SJCRH30 (cell line): ENCODE results near the gene DR1. TPM values are rescaled to one million over a fixed set of nuclear protein-coding genes. Genes with fewer than 3 reads are reported as not detected.
"Not testable (repeated sequence)": the region's sequence is repeated elsewhere in the genome, so short reads cannot be mapped to it uniquely, and the experiment has no call there.

ENCODE experiments used
- DNase-seq, 2 experiments: peaks; one replicate each; pipeline ENCODE4 v3.0.0-alpha.2; 2015 to 2020
- H3K27ac ChIP-seq: fragments of 250-450 bp; sonication (Bioruptor Pico); 2 replicates; pipeline ENCODE4 v1.5.1; 2020; ENCODE audit warnings: mild to moderate bottlenecking, moderate library complexity
- H3K27me3 ChIP-seq: fragments of 250-450 bp; sonication (Bioruptor Pico); 2 replicates; pipeline ENCODE4 v1.5.1; 2020; ENCODE audit warnings: mild to moderate bottlenecking, moderate library complexity
- H3K36me3 ChIP-seq: fragments of 250-450 bp; sonication (Bioruptor Pico); 2 replicates; pipeline ENCODE4 v1.5.1; 2020; ENCODE audit warnings: mild to moderate bottlenecking, moderate library complexity
- H3K4me1 ChIP-seq: fragments of 250-450 bp; sonication (Bioruptor Pico); 2 replicates; pipeline ENCODE4 v1.5.1; 2020; ENCODE audit warnings: mild to moderate bottlenecking, moderate library complexity
- H3K4me3 ChIP-seq: fragments of 250-450 bp; sonication (Bioruptor Pico); 2 replicates; pipeline ENCODE4 v1.5.1; 2020; ENCODE audit warnings: mild to moderate bottlenecking, moderate library complexity
- H3K9me3 ChIP-seq: fragments of 250-450 bp; sonication (Bioruptor Pico); replicated peaks from 2 replicates; pipeline ENCODE4 v1.5.1; 2020; ENCODE audit warnings: mild to moderate bottlenecking, moderate library complexity
- total RNA-seq: library from RNA; depleted of rRNA; stranded (reverse); fragments of >200 nt; shearing (Covaris generic); gene quantifications from 2 replicates; pipeline ENCODE4 v1.2.3, GENCODE V29; 2014; rRNA removed

The DR1 gene
- total RNA-seq, 1 experiment from 2014 or later = 61.0 TPM

DNA sequence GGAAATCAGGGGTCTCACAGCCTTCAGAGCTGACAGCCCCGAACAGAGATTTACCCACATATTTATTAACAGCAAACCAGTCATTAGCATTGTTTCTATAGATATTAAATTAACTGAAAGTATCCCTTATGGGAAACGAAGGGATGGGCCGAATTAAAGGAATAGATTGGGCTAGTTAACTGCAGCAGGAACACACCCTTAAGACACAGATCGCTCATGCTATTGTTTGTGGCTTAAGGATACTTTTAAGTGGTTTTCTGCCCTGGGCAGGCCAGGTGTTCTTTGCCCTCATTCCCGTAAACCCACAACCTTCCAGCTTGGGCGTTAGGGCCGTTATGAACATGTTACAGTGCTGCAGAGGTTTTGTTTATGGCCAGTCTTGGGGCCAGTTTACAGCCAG is 40.6 kb downstream of the DR1 start:
- H3K27me3 ChIP-seq, H3K4me1 ChIP-seq, H3K4me3 ChIP-seq, H3K36me3 ChIP-seq, H3K27ac ChIP-seq, DNase-seq: not testable (repeated sequence)
- peaks cover 10% of the 10 kb centered on the region; the same call in 1 of the 2 replicates for H3K9me3 ChIP-seq

DNA sequence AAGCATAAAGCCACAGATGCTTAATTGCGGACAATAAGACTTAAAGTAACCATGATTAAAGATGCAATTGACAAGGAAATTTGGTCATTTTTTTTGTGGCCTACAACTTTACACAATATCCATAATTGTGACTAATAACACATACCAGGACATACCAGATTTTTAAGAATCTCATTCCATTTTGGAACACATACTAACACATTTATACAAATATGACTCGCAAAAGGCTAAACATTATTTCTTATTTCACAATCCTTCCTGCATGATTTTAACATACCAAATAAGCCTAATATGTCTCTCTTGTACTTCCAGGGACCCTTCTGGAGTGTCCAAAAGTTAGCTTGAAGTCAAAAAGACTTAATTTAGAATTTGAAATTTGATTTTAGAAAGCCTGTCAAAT is 48.8 kb downstream of the DR1 start:
- no peak for DNase-seq
- Histone ChIP-seq H3K9me3 (no peaks in the 10 kb centered on the region; the same call in 1 of the 2 replicates), H3K4me3 (no peak overlapping the region), H3K27ac (no peak overlapping the region), H3K27me3 (no peaks in the 10 kb centered on the region), H3K36me3 (no peaks in the 10 kb centered on the region), H3K4me1 (no peaks in the 10 kb centered on the region)

GRCh38 chr1:93395195-93395594 is 49.5 kb downstream of the DR1 start:
- H3K36me3 ChIP-seq = no peaks in the 10 kb centered on the region
- no peaks in the 10 kb centered on the region for H3K9me3 ChIP-seq
- H3K4me3 ChIP-seq = no peak overlapping the region
- H3K27me3 ChIP-seq = no peaks in the 10 kb centered on the region
- DNase-seq = no peak
- H3K4me1 ChIP-seq = no peaks in the 10 kb centered on the region
- H3K27ac ChIP-seq = no peak overlapping the region

- no peak for DNase-seq
- Histone ChIP-seq H3K9me3 (no peaks in the 10 kb centered on the region), H3K36me3 (no peaks in the 10 kb centered on the region), H3K27me3 (no peaks in the 10 kb centered on the region), H3K4me3 (no peak overlapping the region), H3K4me1 (no peaks in the 10 kb centered on the region), H3K27ac (no peak overlapping the region)
Measured at GRCh38 chr1:93399781-93400180, 54.1 kb downstream of the DR1 start.

- DNase-seq = no peak
- Histone ChIP-seq H3K36me3 (no peaks in the 10 kb centered on the region), H3K4me3 (no peak overlapping the region), H3K27ac (no peak overlapping the region), H3K4me1 (no peaks in the 10 kb centered on the region), H3K9me3 (peaks cover 6% of the 10 kb centered on the region; the same call in 1 of the 2 replicates), H3K27me3 (no peaks in the 10 kb centered on the region)
Measured at GRCh38 chr1:93408203-93408602, 62.5 kb downstream of the DR1 start.

- no peak for DNase-seq
- Histone ChIP-seq H3K27me3 (no peaks in the 10 kb centered on the region), H3K4me1 (no peaks in the 10 kb centered on the region), H3K36me3 (no peaks in the 10 kb centered on the region), H3K4me3 (no peak overlapping the region), H3K9me3 (peaks cover 6% of the 10 kb centered on the region; the same call in 1 of the 2 replicates), H3K27ac (no peak overlapping the region)
Measured at GRCh38 chr1:93411000-93411399, 65.3 kb downstream of the DR1 start.

DNA sequence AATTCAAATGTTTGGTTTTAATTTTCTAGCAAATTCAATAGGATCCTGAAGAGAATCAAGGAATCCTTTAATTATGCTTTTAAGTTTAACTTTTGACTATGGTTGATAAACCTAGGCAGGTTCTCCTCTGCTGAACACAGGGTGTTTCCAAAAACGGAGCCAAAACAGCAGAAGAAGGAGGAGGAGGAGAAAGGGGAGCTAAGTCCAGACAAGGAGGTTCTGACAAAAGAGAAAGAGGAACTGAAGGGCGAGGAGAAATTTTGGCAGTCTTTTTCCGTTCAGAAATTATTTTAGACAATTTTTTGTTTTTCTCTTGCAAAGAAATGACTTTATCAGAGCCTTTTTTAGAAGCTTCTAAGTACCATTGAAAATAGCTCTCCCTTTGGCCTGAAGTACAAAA is 69.0 kb downstream of the DR1 start:
- Histone ChIP-seq H3K27ac (no peak overlapping the region), H3K27me3 (no peaks in the 10 kb centered on the region), H3K36me3 (no peaks in the 10 kb centered on the region), H3K4me3 (no peak overlapping the region), H3K9me3 (no peaks in the 10 kb centered on the region), H3K4me1 (no peaks in the 10 kb centered on the region)
- no peak for DNase-seq

DNA sequence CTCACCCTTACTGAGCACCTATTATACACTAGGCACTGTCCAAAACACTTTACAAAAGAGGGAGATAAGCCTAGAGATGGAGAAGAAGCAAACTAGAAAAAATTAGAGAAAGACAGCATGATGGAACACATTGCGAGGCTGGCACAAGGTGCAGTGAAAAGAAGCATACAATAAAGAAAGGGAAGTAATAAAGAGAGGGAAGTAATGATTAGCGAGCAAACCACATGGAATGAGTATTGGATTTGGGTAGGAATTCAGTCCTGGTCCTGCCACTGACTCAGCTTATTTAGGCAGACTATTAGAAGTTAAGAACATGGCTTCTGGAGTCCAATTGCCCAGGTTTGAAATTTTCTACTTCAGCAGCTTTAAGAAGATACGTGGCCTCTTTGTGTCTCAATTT is 69.6 kb downstream of the DR1 start:
- H3K4me3 ChIP-seq = no peak overlapping the region
- H3K9me3 ChIP-seq = no peaks in the 10 kb centered on the region
- no peaks in the 10 kb centered on the region for H3K36me3 ChIP-seq
- DNase-seq = no peak
- H3K27ac ChIP-seq = no peak overlapping the region
- no peaks in the 10 kb centered on the region for H3K27me3 ChIP-seq
- no peaks in the 10 kb centered on the region for H3K4me1 ChIP-seq

DNA sequence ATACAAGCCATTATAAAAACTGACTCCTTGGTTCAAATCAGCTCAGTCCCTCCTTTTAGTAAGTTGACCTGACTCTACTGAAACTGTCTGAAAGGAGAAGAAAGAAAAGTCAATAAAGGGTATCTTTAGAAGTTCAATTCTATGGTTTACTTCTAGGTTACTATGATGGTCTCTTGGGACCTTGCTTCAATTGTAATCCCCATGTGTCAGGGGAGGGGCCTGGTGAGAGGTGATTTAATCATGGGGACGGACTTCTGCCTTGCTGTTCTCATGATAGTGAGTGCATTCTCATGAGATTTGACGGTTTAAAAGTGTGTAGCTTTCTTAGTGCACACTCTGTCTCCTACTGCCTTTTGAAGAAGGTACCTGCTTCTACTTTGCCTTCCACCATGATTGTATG is 70.5 kb downstream of the DR1 start:
- H3K4me3 ChIP-seq = no peak overlapping the region
- H3K36me3 ChIP-seq = no peaks in the 10 kb centered on the region
- no peaks in the 10 kb centered on the region for H3K9me3 ChIP-seq
- H3K27me3 ChIP-seq = no peaks in the 10 kb centered on the region
- H3K27ac ChIP-seq = no peak overlapping the region
- H3K4me1 ChIP-seq = no peaks in the 10 kb centered on the region
- no peak for DNase-seq

Other genes with a start within 250 kb of the DR1 start
- gene TMED5, start 165.5 kb upstream of the DR1 start, total RNA-seq = 115 and 123 TPM in 2 replicates
- 15.6 and 17.2 TPM in 2 replicates for gene CCDC18, start 165.2 kb upstream of the DR1 start, total RNA-seq
- gene FNBP1L, start 102.2 kb downstream of the DR1 start, total RNA-seq = 39.2 and 43.5 TPM in 2 replicates